ENCODE results near the gene LITAFD.

Gene LITAFD

DNA sequence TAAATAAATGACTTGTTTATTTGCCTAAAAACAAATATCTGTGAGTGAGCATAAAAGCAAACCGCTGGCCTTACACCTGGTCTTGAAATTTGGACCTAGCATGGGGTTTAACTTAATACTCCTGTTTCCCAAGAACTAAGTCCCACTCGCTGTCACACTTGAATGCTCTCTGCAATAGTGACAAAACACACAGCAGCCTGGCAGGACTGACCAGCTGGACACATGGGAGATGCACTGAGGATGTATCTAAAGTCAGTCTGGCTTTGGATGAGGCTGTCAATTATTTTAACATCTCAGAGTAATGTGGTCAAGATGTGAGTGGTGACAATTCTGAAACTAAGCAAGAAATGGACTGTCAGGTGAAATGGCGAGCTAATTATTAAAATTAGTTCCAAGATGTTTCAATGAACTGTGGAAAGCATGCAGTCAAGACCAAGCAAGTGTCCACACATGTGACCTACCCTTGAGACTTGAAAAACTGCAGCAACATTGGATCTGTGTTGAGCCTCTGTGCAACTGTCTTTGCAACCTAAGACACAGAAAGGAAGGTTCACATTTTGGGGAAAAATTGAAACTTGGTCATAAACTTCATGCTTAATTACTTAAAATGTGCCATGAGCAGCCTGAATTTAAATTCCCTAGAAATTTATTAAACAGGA is 16.6 kb downstream of the LITAFD start:
- no peak for ATAC-seq (ENCODE audit: low read depth)
- Histone ChIP-seq H3K27ac (ENCODE audit: poor library complexity, severe bottlenecking) (no peak overlapping the region), H3K4me3 (ENCODE audit: severe bottlenecking) (no peak overlapping the region), H3K36me3 (ENCODE audit: low read depth) (peaks cover 94% of the 10 kb centered on the region), H3K9me3 (ENCODE audit: severe bottlenecking) (no peaks in the 10 kb centered on the region), H3K27me3 (ENCODE audit: insufficient read depth, poor library complexity, severe bottlenecking) (no peaks in the 10 kb centered on the region), H3K4me1 (ENCODE audit: insufficient read depth, poor library complexity, severe bottlenecking) (no peaks in the 10 kb centered on the region)
- no peak for DNase-seq (ENCODE audit: low spot score)
- TF ChIP-seq, protein P1, sequence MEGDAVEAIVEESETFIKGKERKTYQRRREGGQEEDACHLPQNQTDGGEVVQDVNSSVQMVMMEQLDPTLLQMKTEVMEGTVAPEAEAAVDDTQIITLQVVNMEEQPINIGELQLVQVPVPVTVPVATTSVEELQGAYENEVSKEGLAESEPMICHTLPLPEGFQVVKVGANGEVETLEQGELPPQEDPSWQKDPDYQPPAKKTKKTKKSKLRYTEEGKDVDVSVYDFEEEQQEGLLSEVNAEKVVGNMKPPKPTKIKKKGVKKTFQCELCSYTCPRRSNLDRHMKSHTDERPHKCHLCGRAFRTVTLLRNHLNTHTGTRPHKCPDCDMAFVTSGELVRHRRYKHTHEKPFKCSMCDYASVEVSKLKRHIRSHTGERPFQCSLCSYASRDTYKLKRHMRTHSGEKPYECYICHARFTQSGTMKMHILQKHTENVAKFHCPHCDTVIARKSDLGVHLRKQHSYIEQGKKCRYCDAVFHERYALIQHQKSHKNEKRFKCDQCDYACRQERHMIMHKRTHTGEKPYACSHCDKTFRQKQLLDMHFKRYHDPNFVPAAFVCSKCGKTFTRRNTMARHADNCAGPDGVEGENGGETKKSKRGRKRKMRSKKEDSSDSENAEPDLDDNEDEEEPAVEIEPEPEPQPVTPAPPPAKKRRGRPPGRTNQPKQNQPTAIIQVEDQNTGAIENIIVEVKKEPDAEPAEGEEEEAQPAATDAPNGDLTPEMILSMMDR (IDR thresholded peaks at IDR 0.05; ENCODE audit: poor library complexity, severe bottlenecking) = no peak

DNA sequence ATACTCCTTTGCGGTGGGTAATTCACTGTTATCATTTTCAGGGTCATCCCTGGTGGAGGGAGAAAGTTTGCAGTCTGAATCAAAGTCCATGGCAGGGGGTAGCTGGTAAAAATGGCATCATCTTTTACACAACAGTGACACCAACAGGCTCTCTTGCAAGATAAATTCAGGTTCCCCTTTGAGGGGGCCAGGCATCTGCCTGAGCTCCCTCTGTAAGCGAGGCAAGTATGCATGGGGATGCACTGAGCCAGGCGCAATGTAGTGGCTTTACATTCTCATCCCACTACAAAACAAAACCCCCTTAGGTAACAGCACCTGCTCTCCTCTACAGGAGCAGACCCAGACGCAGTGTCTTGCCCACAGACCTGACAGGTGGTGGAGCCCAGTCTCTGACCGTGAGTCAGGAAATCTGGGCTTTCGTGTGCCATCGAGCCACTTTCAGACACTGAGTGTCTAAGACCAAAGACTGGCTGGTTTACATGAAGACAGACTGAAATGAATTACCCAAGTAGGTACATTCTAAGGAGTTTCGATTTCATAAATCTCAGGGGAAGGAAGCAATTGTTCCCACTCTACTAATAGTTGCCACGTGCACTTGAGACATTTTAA is 17.7 kb downstream of the LITAFD start:
- TF ChIP-seq, protein P1 (IDR thresholded peaks at IDR 0.05; ENCODE audit: poor library complexity, severe bottlenecking) = no peak
- Histone ChIP-seq H3K27ac (ENCODE audit: poor library complexity, severe bottlenecking) (no peak overlapping the region), H3K4me3 (ENCODE audit: severe bottlenecking) (no peak overlapping the region), H3K4me1 (ENCODE audit: insufficient read depth, poor library complexity, severe bottlenecking) (no peaks in the 10 kb centered on the region), H3K36me3 (ENCODE audit: low read depth) (peaks cover 93% of the 10 kb centered on the region), H3K27me3 (ENCODE audit: insufficient read depth, poor library complexity, severe bottlenecking) (no peaks in the 10 kb centered on the region), H3K9me3 (ENCODE audit: severe bottlenecking) (no peaks in the 10 kb centered on the region)
- no peak for DNase-seq (ENCODE audit: low spot score)
- ATAC-seq (ENCODE audit: low read depth) = no peak

DNA sequence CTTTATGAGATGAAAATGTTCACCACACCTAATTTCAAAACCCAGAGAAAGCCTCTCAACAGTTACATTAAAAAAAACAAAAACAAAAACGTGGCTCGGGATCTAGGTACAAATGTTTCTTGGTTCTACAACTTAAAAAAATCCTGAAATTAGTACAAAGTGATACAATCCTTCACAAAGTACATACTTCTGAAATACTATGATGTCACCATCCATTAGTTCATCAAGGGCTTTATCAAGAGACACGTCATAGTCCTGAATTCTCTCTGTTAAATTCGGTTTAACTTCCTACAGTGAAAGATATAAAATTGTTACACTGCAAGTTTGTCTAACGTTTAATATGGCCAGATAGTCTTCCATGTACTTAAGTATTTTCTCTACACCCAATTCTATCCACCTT is 18.2 kb downstream of the LITAFD start:
- Histone ChIP-seq H3K27ac (ENCODE audit: poor library complexity, severe bottlenecking) (no peak overlapping the region), H3K4me1 (ENCODE audit: insufficient read depth, poor library complexity, severe bottlenecking) (no peaks in the 10 kb centered on the region), H3K9me3 (ENCODE audit: severe bottlenecking) (no peaks in the 10 kb centered on the region), H3K27me3 (ENCODE audit: insufficient read depth, poor library complexity, severe bottlenecking) (no peaks in the 10 kb centered on the region), H3K4me3 (ENCODE audit: severe bottlenecking) (no peak overlapping the region), H3K36me3 (ENCODE audit: low read depth) (peaks cover 93% of the 10 kb centered on the region)
- no peak for DNase-seq (ENCODE audit: low spot score)
- no peak for ATAC-seq (ENCODE audit: low read depth)
- TF ChIP-seq, protein P1 (IDR thresholded peaks at IDR 0.05; ENCODE audit: poor library complexity, severe bottlenecking) = no peak

DNA sequence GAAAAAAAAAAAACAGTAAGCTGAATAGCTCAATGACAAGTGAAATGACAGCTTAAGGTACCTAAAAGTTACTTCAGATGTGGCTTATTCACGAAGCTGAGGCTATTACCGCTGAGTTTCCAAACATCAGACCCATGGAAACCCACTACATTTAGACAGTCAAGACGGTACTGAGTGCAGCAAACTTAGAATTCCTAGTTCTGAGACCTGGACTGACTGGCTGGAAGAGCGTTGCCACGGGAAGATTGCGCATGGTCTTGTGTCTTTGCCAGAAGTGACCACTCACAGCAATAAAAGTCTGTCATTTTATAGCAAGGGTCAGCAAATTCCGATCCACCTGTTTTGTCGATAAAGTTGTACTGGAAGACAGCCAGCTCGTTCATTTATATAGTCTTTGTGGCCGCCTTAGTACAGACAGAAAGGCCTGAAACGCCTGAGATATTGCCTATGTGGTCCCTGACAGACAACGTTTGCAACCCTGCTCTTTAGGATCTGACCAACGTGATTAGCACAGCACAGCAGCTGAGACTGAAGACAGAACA is 19.2 kb downstream of the LITAFD start:
- Histone ChIP-seq H3K4me1 (ENCODE audit: insufficient read depth, poor library complexity, severe bottlenecking) (no peaks in the 10 kb centered on the region), H3K27me3 (ENCODE audit: insufficient read depth, poor library complexity, severe bottlenecking) (no peaks in the 10 kb centered on the region), H3K36me3 (ENCODE audit: low read depth) (peaks cover 94% of the 10 kb centered on the region), H3K9me3 (ENCODE audit: severe bottlenecking) (no peaks in the 10 kb centered on the region), H3K27ac (ENCODE audit: poor library complexity, severe bottlenecking) (no peak overlapping the region), H3K4me3 (ENCODE audit: severe bottlenecking) (no peak overlapping the region)
- DNase-seq (ENCODE audit: low spot score) (no peak), ATAC-seq (ENCODE audit: low read depth) (no peak)
- TF ChIP-seq, protein P1 (IDR thresholded peaks at IDR 0.05; ENCODE audit: poor library complexity, severe bottlenecking) = no peak

DNA sequence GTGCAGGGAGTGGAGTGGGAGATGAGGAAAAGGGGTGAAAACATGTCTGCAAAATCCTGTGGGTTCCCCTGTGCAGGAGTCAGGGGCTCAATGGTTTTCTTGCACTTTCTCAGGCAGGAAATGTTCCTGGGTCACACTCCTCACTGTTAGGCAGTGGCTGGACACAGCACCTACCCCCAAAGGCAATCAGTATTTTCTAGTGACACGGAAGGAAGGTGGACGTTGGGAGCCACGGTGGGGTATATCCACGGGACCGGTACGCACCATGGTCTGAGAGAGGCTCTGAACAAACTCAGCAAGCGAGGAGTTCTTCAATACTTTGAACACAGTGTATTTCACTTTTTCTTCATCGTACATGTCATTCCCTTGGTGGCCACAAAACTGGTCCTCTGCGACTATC is 20.9 kb downstream of the LITAFD start:
- Histone ChIP-seq H3K4me1 (ENCODE audit: insufficient read depth, poor library complexity, severe bottlenecking) (no peaks in the 10 kb centered on the region), H3K36me3 (ENCODE audit: low read depth) (peaks cover 96% of the 10 kb centered on the region), H3K4me3 (ENCODE audit: severe bottlenecking) (no peak overlapping the region), H3K27me3 (ENCODE audit: insufficient read depth, poor library complexity, severe bottlenecking) (no peaks in the 10 kb centered on the region), H3K9me3 (ENCODE audit: severe bottlenecking) (no peaks in the 10 kb centered on the region), H3K27ac (ENCODE audit: poor library complexity, severe bottlenecking) (no peak overlapping the region)
- ATAC-seq (ENCODE audit: low read depth) (no peak), DNase-seq (ENCODE audit: low spot score) (no peak)
- TF ChIP-seq, protein P1 (IDR thresholded peaks at IDR 0.05; ENCODE audit: poor library complexity, severe bottlenecking) = no peak
